Endothelial cell of umbilical vein (primary cell): ENCODE results near the gene ARHGAP15. TPM values are rescaled to one million over a fixed set of nuclear protein-coding genes. Genes with fewer than 3 reads are reported as not detected.

ENCODE experiments used
- BruUV-seq: library from RNA; stranded (reverse); fragments of 400-500 nt; replicated peaks from 2 replicates; lab custom pipeline; 2021; lab: Mats Ljungman, UMichigan
- CTCF ChIA-PET: fragments of 300-600, 350-600 bp; sonication (Branson Sonifier 250); formaldehyde crosslinking; loops from one replicate; lab custom pipeline; 2021; ENCODE audit warnings: antibody characterized with exemption, inconsistent platforms; lab: Charles Lee
- POLR2A ChIA-PET: fragments of 300-600, 350-600 bp; sonication (Branson Sonifier 250); formaldehyde crosslinking; loops from one replicate; lab custom pipeline; 2021; ENCODE audit warnings: antibody characterized with exemption, inconsistent platforms; lab: Charles Lee
- DNase-seq: peaks from one replicate; pipeline ENCODE4 v3.0.0-alpha.2; 2011; ENCODE audit warnings: low read depth, low spot score
- FAIRE-seq: peaks from 2 replicates; lab custom pipeline; 2011; peaks lifted over from hg19 to GRCh38; lab: Jason Lieb, UNC
- H2AFZ ChIP-seq: 2 replicates; pipeline ENCODE4 v1.6.0; 2012; ENCODE audit warnings: low read depth, low read length, control low read depth, inconsistent platforms
- H3K27ac ChIP-seq: 2 replicates; pipeline ENCODE4 v1.5.1; 2011; ENCODE audit warnings: low read depth, mild to moderate bottlenecking, control low read depth, low read length, moderate library complexity; ENCODE audit not compliant: insufficient read depth
- H3K27me3 ChIP-seq, 2 experiments: 2 replicates each; pipeline versions ENCODE4 v1.6.0 to v1.6.1; 2011; ENCODE audit warnings: low read length in 2 of 2, mixed read lengths in 1 of 2; ENCODE audit not compliant: control insufficient read depth in 2 of 2, insufficient read depth in 2 of 2
- H3K36me3 ChIP-seq, 2 experiments: 2 replicates in 1 of 2; 3 replicates in 1 of 2; pipeline ENCODE4 v1.5.1; 2011; ENCODE audit warnings: low read length in 2 of 2, mild to moderate bottlenecking in 1 of 2, moderate library complexity in 1 of 2; ENCODE audit not compliant: control insufficient read depth in 2 of 2, insufficient read depth in 2 of 2; ENCODE audit errors: extremely low read depth in 1 of 2
- H3K4me1 ChIP-seq: 3 replicates; pipeline ENCODE4 v1.5.1; 2011; ENCODE audit warnings: mild to moderate bottlenecking, low read length; ENCODE audit not compliant: control insufficient read depth, insufficient read depth; ENCODE audit errors: extremely low read depth
- H3K4me2 ChIP-seq: 2 replicates; pipeline ENCODE4 v1.6.1; 2011; ENCODE audit warnings: low read length, control low read depth, mixed read lengths; ENCODE audit not compliant: insufficient read depth
- H3K4me3 ChIP-seq, 3 experiments: fragments of 200-600 bp in 1 of 3; sonication (generic), shearing (Covaris generic) in 1 of 3; replicated peaks in 1 of 3; 2 replicates each; pipeline ENCODE4 v1.5.1; 2011 to 2016; ENCODE audit warnings: control low read depth in 3 of 3, low read length in 3 of 3, mild to moderate bottlenecking in 2 of 3, inconsistent platforms in 1 of 3, low read depth in 1 of 3, moderate library complexity in 1 of 3; ENCODE audit not compliant: insufficient read depth in 1 of 3
- H3K79me2 ChIP-seq: 2 replicates; pipeline ENCODE4 v1.6.0; 2012; ENCODE audit warnings: low read length, inconsistent platforms; ENCODE audit not compliant: control insufficient read depth, insufficient read depth
- H3K9ac ChIP-seq: replicated peaks from 2 replicates; pipeline ENCODE3; 2011; ENCODE audit warnings: low read length, control low read depth; ENCODE audit not compliant: insufficient read depth; ENCODE audit errors: extremely low read depth
- H3K9me1 ChIP-seq: replicated peaks from 3 replicates; pipeline ENCODE4 v1.6.0; 2011; ENCODE audit warnings: mild to moderate bottlenecking, low read length; ENCODE audit not compliant: control insufficient read depth, insufficient read depth; ENCODE audit errors: extremely low read depth
- H3K9me3 ChIP-seq: replicated peaks from 2 replicates; pipeline ENCODE4 v1.5.1; 2012; ENCODE audit warnings: low read length, inconsistent platforms; ENCODE audit not compliant: control insufficient read depth, insufficient read depth
- H4K20me1 ChIP-seq: replicated peaks from 2 replicates; pipeline ENCODE3; 2011; ENCODE audit warnings: mild to moderate bottlenecking, low read length; ENCODE audit not compliant: control insufficient read depth, insufficient read depth; ENCODE audit errors: extremely low read depth
- EZH2 ChIP-seq: IDR thresholded peaks from 2 replicates; pipeline ENCODE4 v1.6.1; 2012; ENCODE audit warnings: borderline replicate concordance, low read depth, mild to moderate bottlenecking, moderate library complexity, low read length, inconsistent platforms; ENCODE audit not compliant: severe bottlenecking
- FOS ChIP-seq: IDR thresholded peaks from 2 replicates; pipeline ENCODE4 v1.6.1; 2011; ENCODE audit warnings: mild to moderate bottlenecking, low read length, moderate library complexity, borderline replicate concordance; ENCODE audit not compliant: insufficient read depth
- GATA2 ChIP-seq: IDR thresholded peaks from 2 replicates; pipeline ENCODE4 v1.7.0; 2011; ENCODE audit warnings: low read depth, mild to moderate bottlenecking, moderate library complexity, mixed read lengths, low read length; ENCODE audit not compliant: insufficient read length, insufficient read depth
- JUN ChIP-seq: IDR thresholded peaks from 2 replicates; pipeline ENCODE4 v1.6.1; 2011; ENCODE audit warnings: borderline replicate concordance, low read depth; ENCODE audit not compliant: insufficient read length, insufficient read depth
- MYC ChIP-seq: IDR thresholded peaks from one replicate; pipeline ENCODE4 v1.6.1; 2011; ENCODE audit warnings: mild to moderate bottlenecking, low read depth, low read length
- POLR2A ChIP-seq: IDR thresholded peaks from 2 replicates; pipeline ENCODE4 v1.6.1; 2012; ENCODE audit warnings: low read depth, mild to moderate bottlenecking, control low read depth, low read length
- POLR2AphosphoS5 ChIP-seq: IDR thresholded peaks from 2 replicates; pipeline ENCODE4 v1.6.1; 2012; ENCODE audit warnings: low read depth, mild to moderate bottlenecking, control low read depth, low read length, moderate library complexity; ENCODE audit not compliant: insufficient read depth
- dilution Hi-C: fragments of 300-500 bp; cut with MboI; formaldehyde crosslinking; loops from one replicate; pipeline ENCODE4 v1.15.0; 2019; ENCODE audit warnings: low sequenced_read_pairs; ENCODE audit not compliant: extremely low pct_ligation_motif_present
- intact Hi-C: fragments of 100-400 bp; cut with micrococcal nuclease; formaldehyde crosslinking; loops from one replicate; pipeline ENCODE4 v1.10.0; 2022
- polyA plus RNA-seq, 4 experiments: library from polyadenylated mRNA; depleted of rRNA in 3 of 4; stranded (reverse) in 3 of 4; unstranded in 1 of 4; fragments of >200 nt; gene quantifications; 2 replicates each; pipeline versions ENCODE4 v1.2.1 to v1.2.3, GENCODE V29; 2011 to 2012; ENCODE audit warnings: missing spikeins in 1 of 4
- total RNA-seq: library from RNA; stranded (reverse); gene quantifications from 2 replicates; pipeline ENCODE4 v1.2.3, GENCODE V29; 2021
- TF ChIP-seq, protein P1 (sequence below), 2 donors: IDR thresholded peaks; 1 replicate in 1 of 2; 2 replicates in 1 of 2; pipeline ENCODE4 v1.5.1; 2011; ENCODE audit warnings: low read length in 2 of 2, mild to moderate bottlenecking in 2 of 2, moderate library complexity in 2 of 2, control low read depth in 1 of 2, inconsistent platforms in 1 of 2, low read depth in 1 of 2; ENCODE audit not compliant: insufficient read depth in 1 of 2; ENCODE audit errors: extremely low read depth in 1 of 2
- TF ChIP-seq, protein P2 (sequence below): IDR thresholded peaks from 2 replicates; pipeline ENCODE4 v1.6.1; 2011; ENCODE audit not compliant: insufficient read depth, insufficient read length

The ARHGAP15 gene
- total and polyA plus RNA-seq, 2 donors (not counting 3 experiments of a cell fraction or from before 2014, with no cell fraction given) = not detected

DNA sequence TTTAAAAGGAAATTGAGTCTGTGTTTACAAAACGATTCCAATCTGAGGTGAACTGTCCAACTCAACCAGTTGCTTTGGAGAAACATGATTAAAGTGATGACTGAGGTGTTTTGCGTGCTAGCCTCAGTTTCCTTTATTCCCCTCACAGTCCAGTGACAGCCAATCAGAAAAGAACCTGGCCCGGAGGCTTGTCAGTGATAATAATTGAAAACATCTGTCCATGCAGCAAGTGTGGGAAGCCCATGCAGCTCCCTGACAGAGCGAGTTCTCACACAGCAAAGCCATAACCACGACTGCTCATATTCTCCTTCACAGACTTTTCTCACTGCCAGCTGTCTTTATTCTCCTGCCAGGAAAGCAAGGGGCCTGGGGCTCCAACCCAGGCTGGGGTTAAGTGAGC, 613.4 kb downstream of the ARHGAP15 start:
- H3K4me1 ChIP-seq = no peaks in the 10 kb centered on the region
- intact Hi-C loops (no loop called here), dilution Hi-C loops (no loop called here)
- H3K27me3 ChIP-seq = no peaks in the 10 kb centered on the region
- H3K27ac ChIP-seq = no peak overlapping the region
- no peaks in the 10 kb centered on the region for H3K9me3 ChIP-seq
- H3K4me2 ChIP-seq = no peak overlapping the region
- TF ChIP-seq MYC (no peak), POLR2A (no peak), POLR2AphosphoS5 (no peak), FOS (no peak), GATA2 (no peak), EZH2 (no peak), JUN (no peak)
- TF ChIP-seq, protein P1, sequence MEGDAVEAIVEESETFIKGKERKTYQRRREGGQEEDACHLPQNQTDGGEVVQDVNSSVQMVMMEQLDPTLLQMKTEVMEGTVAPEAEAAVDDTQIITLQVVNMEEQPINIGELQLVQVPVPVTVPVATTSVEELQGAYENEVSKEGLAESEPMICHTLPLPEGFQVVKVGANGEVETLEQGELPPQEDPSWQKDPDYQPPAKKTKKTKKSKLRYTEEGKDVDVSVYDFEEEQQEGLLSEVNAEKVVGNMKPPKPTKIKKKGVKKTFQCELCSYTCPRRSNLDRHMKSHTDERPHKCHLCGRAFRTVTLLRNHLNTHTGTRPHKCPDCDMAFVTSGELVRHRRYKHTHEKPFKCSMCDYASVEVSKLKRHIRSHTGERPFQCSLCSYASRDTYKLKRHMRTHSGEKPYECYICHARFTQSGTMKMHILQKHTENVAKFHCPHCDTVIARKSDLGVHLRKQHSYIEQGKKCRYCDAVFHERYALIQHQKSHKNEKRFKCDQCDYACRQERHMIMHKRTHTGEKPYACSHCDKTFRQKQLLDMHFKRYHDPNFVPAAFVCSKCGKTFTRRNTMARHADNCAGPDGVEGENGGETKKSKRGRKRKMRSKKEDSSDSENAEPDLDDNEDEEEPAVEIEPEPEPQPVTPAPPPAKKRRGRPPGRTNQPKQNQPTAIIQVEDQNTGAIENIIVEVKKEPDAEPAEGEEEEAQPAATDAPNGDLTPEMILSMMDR (IDR thresholded peaks at IDR 0.05; ENCODE audit: extremely low read depth in 1 of 2, insufficient read depth in 1 of 2, low read depth in 1 of 2, low read length in 2 of 2) = no peak
- TF ChIP-seq, protein P2, sequence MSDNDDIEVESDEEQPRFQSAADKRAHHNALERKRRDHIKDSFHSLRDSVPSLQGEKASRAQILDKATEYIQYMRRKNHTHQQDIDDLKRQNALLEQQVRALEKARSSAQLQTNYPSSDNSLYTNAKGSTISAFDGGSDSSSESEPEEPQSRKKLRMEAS = no peak
- no peaks in the 10 kb centered on the region for H3K79me2 ChIP-seq
- H4K20me1 ChIP-seq = no peaks in the 10 kb centered on the region
- H3K4me3 ChIP-seq = no peak overlapping the region
- FAIRE-seq (no peak), DNase-seq (no peak)
- no peak overlapping the region for H2AFZ ChIP-seq
- CTCF ChIA-PET = interaction anchor here (0.8 to 1.5 kb wide), 2 partner anchors 10 to 56 kb away, joined by 3 to 4 read pairs; no protein-coding TSS in a partner anchor
- BruUV-seq = no TSS peak
- no peaks in the 10 kb centered on the region for H3K36me3 ChIP-seq
- H3K9me1 ChIP-seq = no peaks in the 10 kb centered on the region
- no peak overlapping the region for H3K9ac ChIP-seq
- POLR2A ChIA-PET = no interaction called here
